ENCODE data around the gene FAM118B.
"Not testable (repeated sequence)": the region's sequence is repeated elsewhere in the genome, so short reads cannot be mapped to it uniquely, and the experiment has no call there.

Gene FAM118B

DNA sequence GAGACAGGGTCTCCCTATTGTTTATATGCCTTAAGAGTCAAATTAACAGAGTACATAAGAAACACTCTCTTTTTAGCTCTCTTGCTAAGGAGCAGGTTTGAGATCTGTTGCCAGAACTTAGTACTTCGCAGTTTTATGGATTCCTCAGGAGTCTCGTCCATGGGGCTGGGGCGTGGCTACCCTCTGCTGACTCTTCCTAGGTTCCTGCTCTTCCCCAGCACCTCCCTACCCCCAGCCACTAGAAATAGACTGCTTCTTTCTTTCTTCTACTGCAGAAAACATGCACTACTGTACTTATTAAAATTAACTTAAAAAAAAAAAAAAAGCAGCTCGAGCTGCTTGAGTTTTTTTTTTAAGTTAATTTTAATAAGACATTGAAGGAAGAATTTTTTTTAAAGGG is 8.0 kb downstream of the FAM118B start:
- DNase-seq = no peak

DNA sequence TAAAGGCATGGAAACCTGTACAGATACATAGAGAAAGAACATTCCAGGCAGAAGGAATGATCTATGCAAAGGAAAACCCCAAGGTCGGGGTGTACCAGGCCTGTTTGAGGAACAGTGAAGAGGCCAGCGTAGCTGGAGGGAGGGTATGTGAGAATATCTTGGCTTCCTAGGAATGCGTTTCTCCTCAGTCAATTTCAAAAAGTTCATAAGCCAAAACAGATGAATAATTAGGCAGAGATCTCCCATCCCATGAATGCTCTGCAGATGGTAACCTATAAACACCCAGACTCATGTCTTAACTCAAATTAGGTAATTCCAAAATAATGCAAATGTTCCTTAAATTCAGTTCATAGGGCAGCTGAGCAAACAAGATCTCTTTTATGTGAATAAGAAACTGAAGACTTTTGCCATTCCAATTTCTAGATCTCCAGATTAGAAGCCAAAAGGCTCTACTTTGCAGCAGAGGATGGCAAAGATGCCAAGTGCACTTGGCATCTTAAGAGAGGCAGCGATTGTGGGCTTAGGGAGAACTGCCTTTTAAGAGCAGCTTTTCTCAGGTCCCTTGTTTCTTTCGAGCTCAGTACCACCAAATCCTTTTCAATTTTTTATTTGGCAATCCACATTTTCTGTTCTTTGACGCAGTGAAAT is 13.2 kb downstream of the FAM118B start:
- DNase-seq = no peak

DNA sequence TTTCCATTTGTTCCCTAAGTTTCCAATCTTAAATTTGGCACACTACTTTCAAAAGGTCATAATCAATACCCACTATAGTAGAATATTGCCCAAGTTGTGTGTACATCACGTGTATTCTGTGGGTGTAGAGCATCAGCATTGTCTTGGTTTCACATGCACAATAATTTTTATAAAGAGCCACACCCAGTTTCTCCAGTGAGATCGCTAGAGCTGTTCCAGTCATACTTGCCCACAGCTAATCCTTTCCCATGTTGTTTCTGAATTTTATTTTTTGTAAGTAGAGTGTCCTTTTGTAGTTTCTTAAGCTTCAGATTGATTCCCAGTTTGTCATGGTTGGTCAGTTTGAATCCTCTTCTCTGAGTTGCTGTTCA is 13.7 kb downstream of the FAM118B start:
- DNase-seq = no peak

DNA sequence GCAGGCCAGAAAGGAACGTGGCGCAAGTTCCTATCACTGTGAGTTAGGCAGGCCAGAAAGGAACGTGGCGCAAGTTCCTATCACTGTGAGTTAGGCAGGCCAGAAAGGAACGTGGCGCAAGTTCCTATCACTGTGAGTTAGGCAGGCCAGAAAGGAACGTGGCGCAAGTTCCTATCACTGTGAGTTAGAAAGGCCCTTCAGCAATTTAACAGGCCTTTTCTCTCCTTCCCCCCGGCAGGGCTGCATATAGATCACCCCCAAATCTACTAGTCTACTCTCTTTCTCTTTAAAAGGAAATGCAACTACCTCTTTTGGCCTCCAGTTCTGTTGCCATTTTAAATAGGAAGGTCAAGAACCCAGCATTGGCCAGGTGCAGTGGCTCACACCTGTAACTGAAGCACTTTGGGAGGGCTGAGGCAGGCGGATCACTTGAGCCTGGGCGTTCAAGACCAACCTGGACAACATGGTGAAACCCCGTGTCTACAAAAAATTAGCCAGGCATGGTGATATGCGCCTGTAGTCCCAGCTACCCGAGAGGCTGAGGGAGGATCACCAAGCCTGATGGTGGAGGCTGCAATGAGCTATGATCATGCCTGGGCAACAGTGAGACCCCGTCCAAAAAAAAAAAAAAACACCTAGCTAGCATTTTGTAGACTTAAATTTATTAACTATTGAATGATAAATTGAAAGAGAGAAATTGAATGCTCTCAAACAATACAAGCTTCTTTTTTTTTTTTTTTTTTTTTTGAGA is 14.9 kb downstream of the FAM118B start:
- DNase-seq = no peak

DNA sequence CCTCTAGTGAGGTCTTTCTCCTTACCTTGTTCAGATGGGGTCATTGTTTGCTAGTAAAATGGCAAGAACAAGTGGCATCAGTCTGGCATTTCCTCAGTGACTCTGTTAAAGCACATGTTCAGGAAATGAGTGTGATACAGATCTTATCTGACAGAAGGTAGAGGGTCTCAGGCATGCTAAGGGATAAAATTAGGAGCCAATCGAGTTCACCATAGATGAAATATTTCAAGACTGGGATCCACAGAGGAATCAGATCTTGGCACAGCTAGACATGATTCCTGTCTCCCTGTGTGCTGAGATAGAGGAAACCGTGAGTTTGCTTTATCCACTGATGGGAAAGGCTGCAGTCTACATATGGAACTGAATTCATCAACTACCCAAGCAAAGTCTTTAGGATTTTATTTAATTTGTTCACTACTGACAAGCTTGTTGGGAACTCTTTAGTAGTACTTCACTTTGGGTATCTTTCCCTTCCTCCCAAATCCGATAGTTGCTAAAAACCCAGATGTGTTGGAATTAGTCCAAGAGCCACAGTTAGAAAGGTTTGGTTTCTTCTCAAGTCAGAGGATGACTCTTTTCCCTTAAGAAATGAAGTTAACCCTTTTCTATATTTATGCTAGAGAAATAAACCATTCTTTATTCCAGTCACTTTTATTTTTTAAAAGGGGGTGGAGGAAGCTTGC is 18.4 kb downstream of the FAM118B start:
- no peak for DNase-seq

DNA sequence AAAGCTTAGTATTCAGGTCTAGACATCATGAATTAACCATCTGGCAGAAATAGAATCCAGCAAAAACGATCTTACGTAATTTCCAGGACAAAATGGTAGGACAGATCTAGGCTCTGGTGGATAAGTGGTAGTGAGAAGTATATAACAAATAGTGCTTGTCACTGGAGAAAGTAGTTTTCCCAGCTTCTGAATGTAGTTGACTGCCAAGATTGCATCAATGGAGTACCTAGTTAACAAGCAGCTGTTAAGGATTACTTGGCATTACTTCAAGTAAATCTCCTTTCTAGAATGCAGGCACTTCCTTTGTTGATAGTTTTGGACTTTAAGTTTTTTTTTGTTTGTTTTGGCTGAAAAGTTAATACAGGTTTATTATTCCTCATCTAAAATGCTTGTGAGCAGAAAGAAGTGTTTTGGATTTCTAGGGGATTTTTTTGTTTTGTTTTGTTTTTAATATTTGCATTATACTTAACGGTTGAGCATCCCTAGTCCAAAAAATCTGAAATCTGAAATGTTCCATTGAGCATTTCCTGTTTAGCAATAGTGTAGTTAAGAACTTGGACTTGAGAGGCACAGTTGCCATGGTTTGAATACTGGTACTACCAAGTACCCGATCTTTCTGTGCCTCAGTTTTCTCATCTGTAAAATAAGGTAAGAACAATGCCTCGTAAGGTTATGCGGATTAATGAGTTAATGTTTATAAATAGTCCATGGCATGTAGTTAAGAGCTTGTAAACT is 20.3 kb downstream of the FAM118B start:
- DNase-seq = no peak

DNA sequence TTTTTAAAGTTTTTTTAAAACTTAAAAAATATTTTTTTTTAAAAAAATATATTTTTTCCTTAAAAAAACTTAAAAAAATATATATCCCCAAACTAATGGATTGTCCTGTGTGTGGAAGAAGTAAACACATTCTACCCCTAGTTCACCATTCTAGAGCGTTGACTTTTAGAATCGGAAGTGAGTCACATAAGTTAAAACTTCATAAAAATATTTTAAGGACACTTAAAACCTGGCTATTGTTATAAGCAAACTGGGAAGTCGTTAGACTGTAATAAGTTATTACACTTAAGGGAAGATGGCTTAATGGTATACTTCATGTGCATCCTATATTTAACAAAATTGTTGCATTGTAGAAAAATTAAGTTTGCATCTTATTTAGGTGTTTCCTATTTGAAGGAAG is 21.1 kb downstream of the FAM118B start:
- DNase-seq = no peak

DNA sequence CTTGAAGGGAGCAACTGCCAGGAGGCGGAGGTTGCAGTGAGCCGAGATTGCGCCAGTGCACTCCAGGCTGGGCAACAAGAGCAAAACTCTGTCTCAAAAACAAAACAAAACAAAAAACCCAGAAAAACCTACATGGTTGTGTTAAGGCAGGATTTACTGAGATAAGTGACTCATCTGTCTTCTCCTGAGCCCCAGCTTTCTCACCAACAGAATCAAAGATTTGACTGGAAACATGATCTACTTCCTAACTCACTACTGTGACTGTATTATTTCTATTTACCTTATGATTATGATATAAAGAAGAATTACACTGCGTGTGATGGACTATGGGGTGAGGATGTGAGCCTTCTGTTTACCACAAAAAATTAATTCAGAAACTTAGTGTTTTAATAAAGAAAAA is 21.8 kb downstream of the FAM118B start:
- DNase-seq = no peak

DNA sequence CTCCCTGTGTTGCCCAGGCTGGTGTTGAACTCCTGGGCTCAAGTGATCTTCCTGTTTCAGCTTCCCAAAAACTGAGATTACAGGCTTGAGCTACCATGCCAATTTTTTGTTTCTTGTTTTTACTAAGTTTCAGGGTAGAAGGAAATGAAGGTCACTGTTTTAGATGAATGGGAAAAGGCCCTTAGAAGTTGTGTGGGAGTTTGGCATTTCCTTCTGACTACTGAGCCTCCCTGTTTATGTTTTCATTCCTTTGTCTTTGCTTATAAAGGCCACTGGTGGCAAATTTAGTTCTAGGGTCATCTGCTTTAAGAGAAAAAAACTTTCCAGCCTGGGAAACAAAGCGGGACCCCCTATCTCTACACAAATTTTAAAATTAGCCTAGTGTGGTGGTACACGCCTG is 35.1 kb downstream of the FAM118B start:
- no peak for DNase-seq

DNA sequence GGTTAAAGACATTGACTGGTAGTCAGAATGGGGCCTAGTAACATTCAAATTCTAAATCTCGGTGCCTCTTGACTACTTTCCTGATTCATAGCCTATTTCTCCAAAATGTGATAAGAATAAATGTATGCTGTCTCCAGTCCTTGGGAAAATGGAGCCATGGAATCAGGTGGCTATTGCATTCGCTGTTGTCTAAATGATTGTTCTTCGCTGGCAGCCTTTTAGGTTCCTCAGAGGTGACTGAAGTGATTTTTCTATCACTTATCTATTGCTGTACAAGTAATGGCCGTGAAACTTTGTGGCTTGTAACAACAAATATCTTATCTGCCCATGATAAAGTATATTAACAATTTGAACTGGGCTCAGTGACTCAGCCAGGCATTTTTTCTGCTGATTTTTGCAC is 41.7 kb downstream of the FAM118B start:
- DNase-seq = no peak

DNA sequence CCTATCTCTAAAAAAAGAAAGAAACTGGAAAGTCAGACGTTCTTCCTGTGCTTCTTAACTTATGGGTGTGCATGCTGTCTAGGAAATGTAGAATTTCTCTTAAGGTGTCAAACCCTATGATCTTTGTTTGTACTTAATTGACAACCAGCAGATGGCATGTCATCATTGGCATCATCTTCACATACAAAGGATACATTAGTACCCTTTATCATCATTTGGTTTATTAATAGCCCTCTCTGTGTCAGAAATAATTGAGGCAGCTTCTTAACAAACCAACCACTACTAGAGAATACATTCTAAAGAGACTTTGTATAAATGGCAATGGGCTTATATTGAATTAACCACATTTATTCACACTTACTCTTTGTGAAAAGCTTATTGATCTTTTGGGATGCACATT is 43.2 kb downstream of the FAM118B start:
- no peak for DNase-seq

DNA sequence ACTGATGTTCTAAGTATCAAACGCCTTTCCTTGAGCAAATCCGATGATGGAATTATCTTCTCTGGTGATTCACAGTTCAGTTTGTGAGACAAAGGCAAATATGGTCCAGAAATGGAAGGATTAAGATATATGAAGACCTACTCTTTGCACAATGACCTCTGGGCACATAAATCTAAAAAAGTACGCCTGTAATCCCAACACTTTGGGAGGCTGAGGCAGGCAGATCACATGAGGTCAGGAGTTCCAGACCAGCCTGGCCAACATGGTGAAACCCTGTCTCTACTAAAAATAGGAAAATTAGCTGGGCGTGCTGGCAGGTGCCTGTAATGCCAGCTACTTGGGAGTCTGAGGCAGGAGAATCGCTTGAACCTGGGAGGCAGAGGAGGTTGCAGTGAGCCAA is 43.9 kb downstream of the FAM118B start:
- DNase-seq = not testable (repeated sequence)

DNA sequence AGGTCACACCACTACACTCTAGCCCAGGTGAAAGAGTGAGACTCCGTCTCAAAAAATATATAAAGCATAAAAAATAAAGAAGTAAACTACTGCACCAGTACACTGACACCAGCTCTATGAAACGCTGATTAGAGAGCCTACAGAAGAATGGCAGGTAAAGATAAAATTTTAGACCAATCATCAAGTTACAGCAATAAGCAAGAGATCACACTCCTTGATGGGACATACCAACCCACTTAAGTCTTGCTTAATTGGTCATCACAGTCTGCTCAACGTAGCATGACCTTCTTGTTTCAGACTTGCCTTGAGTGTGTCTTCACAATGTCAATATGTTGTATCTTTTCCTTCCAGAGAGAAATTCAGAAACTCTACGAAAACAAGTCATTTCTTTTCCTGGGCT is 44.6 kb downstream of the FAM118B start:
- DNase-seq = no peak

DNA sequence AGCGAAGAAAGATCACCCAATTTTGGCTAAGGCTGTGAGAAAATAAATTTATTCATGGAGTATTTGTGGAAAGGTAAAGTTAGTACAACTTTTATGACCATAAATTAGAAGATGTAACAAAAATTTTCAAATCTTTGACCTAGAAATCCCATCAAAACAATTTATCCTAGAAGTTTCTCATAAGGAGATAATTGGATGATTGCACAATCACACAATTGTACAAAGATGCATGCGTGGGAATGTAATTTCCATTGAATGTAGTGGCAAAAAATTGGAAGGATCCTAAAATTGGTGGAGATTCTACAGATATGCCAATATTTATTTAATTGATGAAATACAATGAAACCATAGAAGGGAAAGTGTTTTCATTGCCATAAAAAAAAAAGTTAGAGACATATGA is 45.6 kb downstream of the FAM118B start:
- no peak for DNase-seq

DNA sequence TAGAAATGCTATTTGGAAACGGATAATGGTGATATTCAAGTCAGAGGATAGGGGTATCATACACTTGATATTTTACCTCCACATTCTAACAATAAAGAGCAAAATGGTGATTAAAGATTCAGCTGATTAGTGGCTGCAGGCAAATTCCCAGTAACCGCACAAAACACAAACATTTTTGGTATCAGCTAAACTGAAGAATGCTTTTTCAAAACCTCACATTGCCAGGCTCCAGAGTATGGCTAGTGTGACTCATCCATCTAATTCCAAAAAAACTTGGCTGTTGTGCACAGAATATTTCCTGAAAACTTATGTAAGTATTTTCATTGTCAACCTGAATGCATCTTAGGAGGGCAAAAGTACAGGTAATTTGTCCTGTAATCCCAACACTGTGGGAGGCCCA is 46.2 kb downstream of the FAM118B start:
- no peak for DNase-seq

DNA sequence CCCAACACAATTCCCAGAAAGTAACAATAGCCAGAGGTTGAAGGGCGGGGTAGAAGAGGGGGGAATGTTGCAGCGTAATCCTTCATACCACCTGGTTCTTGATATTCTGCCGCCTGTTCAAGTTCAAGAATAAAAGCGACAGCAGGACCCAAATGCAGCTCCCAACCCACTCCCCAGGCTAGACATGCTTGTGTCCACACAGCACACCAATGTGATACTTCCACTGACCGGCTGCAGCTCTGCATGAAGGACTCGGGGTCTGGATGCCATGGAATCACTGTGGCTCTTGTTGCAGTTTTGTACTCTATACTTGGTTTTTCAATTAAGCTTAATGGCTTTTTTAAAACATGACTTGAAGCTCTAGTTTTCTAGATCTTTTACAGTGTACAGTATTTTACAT is 50.6 kb downstream of the FAM118B start:
- DNase-seq = no peak

DNA sequence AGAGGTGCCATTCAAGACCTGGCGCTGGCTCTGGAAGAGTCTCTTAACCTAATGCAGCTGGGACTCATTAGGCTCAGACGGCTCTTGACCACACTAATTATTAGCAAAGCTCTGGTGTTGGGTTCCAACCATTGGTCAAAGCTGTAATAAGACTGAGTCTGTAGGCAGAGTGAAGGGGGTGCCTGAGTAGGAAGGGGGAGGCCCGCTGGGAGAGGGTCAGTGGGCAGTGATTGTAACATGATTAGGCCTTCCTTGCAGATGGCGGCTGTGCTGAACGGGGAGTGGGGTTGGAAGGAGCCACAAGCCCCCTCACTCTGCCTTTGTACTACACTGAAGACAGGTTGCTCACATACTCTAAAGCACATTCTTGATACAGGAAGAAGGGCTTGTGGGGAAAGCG is 51.9 kb downstream of the FAM118B start:
- DNase-seq = no peak

DNA sequence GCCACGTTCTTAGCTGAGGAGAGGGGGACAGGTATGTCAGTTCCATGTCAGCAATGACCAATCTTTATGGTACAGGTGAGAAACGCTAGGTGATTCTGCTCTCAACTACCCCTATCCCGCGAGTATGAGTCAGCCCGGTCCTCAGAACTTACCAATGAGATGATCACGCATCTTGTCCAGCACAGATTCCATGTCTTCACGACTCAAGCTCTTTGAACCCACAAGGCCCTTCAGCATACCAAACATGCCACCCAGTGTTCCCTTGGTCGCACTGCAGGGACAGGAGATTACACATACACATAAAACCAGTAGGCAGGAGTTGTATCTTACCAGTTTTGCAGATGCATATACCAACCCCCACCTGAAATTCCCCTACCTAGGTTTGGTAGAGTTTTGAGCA is 54.2 kb downstream of the FAM118B start:
- DNase-seq = no peak

DNA sequence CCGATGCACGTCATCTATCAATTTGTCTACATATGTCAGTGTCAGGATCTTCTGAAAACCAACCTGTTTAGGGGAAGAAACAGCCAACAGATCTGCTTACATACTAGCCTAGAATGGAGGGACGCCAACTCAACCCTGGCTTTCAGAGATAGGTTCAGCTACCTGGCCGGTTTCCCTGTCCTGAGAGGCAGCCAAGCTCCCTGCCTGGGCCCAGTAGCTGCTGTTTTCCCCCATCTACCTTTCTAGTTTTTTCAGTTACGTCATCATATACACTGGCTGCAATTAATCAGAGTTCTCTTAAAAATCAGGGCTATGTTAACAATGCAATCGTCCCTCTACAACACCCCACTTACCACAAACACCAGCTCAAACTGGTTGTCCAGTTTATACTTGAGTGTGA is 56.1 kb downstream of the FAM118B start:
- DNase-seq = no peak

DNA sequence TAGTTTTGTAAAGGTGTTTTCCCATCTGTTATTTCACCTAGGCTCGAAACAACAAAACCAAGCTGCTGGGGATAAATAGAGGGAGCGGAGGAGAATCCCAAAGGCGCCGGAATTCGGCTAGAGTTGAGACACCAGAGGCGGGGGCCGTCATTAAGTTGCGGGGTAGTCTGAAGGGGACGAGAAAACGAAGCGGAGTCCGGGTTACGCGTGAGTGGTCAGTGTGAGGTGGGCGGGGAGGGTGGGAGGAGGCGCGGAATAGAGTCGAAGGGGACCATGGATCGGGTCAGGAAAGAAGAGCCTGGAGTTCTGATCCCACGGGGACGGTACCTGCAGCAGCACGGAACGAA is 56.8 kb downstream of the FAM118B start:
- DNase-seq = no peak

DNA sequence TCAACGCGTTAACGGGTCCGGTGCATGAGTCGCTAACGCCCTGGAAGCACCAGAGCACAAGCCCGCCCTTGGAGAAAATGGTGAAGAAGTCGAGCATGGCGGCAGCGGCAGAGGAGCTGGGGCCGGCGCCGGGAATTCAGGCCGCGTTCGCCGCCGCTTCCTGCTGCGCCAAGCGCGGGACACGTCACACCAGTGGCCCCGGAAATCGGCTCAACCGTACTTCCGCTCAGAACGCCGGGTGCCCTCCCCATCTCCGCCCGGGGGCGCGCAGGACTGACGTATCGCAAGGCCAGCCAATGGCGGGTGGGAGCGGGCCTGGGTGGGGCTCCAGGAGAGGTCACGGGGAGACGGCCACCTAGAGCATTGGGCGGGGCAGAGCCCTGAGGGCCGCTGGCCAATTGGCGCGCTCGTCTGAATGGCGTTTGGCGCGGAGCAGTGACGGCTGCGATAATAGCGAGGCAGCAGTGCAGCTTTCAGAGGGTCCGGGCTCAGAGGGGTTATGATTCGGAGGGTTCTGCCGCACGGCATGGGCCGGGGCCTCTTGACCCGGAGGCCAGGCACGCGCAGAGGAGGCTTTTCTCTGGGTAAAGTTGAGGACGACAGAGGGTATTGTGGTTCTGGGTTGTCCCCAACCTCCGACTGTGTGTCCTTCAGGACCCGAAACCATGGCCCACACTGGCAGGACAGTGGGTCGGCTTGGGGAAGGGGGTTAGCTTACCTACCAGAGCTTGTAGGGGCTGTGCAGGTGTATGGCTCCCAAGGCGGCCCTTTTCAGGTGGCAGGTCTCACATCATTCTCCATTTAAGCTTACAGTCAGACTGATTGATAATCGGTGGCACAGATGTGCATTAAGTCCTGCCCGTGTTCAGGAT is 57.4 kb downstream of the FAM118B start, which contains the start of the genes FOXRED1 and SRPRA:
FOXRED1 (plus strand) TSS at position 447 of the 872 bp plus-strand sequence; CDS start at position 500, 53 bp downstream.
SRPRA (minus strand) TSS at position 188 of the 872 bp plus-strand sequence; CDS start at position 97, 91 bp downstream.
- peak; percentile 93 to 95 for DNase-seq

DNA sequence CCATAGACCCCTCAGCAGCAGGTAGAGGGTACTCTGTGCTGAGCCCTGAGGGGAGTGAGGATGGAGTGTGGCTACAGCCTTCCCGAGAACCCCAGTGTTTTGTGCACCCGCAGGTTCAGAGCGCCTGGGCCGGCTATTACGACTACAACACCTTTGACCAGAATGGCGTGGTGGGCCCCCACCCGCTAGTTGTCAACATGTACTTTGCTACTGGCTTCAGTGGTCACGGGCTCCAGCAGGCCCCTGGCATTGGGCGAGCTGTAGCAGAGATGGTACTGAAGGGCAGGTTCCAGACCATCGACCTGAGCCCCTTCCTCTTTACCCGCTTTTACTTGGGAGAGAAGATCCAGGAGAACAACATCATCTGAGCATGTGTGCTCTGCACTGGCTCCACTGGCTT is 65.7 kb downstream of the FAM118B start:
- DNase-seq = no peak
